Activated B cell treated with CpG ODN at 0.5 μM for 24 hours (primary cell): ENCODE data around the gene TOGARAM2. TPM values are rescaled to one million over a fixed set of nuclear protein-coding genes. Genes with fewer than 3 reads are reported as not detected.
A peak's percentile ranks its signal among the peaks of the same experiment; 100 is the strongest.

ENCODE experiments used
- ATAC-seq: fragments of 200-7000 bp; cut with Tn5 transposase; one replicate; pipeline ENCODE4 v1.10.0; 2021; ENCODE audit warnings: low read depth, mild to moderate bottlenecking, moderate library complexity
- CTCF ChIA-PET: fragments of 350-600 bp; sonication (Branson Sonifier 250); formaldehyde crosslinking; loops from one replicate; lab custom pipeline; 2021; ENCODE audit warnings: antibody characterized with exemption; lab: Charles Lee
- POLR2A ChIA-PET: fragments of 350-600 bp; sonication (Branson Sonifier 250); formaldehyde crosslinking; loops from one replicate; lab custom pipeline; 2021; ENCODE audit warnings: antibody characterized with exemption; lab: Charles Lee
- DNase-seq: peaks from one replicate; pipeline ENCODE4 v3.0.0; 2022
- H3K27ac Mint-ChIP-seq: one replicate; pipeline ENCODE4 v1.8.0; 2020; ENCODE audit warnings: mixed read lengths
- H3K27me3 Mint-ChIP-seq: one replicate; pipeline ENCODE4 v1.8.0; 2021; ENCODE audit warnings: mixed read lengths
- H3K36me3 Mint-ChIP-seq: one replicate; pipeline ENCODE4 v1.8.0; 2021; ENCODE audit warnings: low read depth, mixed read lengths
- H3K4me1 Mint-ChIP-seq: one replicate; pipeline ENCODE4 v1.8.0; 2021; ENCODE audit warnings: mixed read lengths
- H3K4me3 Mint-ChIP-seq: one replicate; pipeline ENCODE4 v1.8.0; 2020; ENCODE audit warnings: mild to moderate bottlenecking, mixed read lengths
- H3K9me3 Mint-ChIP-seq: one replicate; pipeline ENCODE4 v1.8.0; 2020; ENCODE audit warnings: mixed read lengths
- intact Hi-C: fragments of 100-400 bp; cut with micrococcal nuclease; formaldehyde crosslinking; loops from one replicate; pipeline ENCODE4 v1.15.1; 2024
- total RNA-seq: library from RNA; stranded (reverse); gene quantifications from 2 replicates; pipeline ENCODE4 v1.2.3, GENCODE V29; 2022
- TF ChIP-seq, protein P1 (sequence below): fragments of 200-600 bp; IDR thresholded peaks from one replicate; pipeline ENCODE4 v1.8.0; 2022; ENCODE audit warnings: antibody characterized with exemption, mild to moderate bottlenecking

Gene TOGARAM2
- total RNA-seq, 1 donor from 2014 or later: not detected

DNA sequence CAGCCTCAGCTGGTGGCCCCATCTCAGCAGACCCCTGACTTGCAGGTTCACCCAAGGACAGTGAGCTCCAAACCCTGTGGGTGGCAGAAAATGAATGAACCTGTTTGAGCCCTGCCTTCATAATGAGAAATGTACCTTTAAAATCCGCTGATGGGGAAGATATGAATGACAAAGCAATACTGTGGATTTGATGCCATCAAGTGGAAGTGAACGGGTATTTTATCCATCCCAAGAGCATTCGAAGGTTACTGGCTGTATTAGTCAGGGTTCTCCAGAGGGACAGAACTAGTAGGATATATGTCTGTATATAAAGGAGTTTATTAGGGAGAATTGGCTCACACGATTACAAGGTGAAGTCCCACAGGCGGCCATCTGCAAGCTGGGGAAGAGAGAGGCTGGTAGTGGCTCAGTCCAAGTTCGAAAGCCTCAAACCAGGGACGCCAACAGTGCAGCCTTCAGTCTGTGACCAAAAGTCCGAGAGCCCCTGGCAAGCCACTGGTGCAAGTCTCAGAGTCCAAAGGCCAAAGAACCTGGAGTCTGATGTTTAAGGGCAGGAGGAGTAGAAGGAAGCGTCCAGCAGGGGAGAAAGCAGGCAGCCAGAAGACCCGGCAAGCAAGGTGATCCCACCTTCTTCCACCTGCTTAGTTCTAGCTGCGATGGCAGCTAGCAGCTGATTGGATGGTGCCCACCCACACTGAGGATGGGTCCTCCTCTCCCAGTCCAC, 32.1 kb downstream of the TOGARAM2 start:
- no peak for ATAC-seq
- TF ChIP-seq, protein P1, sequence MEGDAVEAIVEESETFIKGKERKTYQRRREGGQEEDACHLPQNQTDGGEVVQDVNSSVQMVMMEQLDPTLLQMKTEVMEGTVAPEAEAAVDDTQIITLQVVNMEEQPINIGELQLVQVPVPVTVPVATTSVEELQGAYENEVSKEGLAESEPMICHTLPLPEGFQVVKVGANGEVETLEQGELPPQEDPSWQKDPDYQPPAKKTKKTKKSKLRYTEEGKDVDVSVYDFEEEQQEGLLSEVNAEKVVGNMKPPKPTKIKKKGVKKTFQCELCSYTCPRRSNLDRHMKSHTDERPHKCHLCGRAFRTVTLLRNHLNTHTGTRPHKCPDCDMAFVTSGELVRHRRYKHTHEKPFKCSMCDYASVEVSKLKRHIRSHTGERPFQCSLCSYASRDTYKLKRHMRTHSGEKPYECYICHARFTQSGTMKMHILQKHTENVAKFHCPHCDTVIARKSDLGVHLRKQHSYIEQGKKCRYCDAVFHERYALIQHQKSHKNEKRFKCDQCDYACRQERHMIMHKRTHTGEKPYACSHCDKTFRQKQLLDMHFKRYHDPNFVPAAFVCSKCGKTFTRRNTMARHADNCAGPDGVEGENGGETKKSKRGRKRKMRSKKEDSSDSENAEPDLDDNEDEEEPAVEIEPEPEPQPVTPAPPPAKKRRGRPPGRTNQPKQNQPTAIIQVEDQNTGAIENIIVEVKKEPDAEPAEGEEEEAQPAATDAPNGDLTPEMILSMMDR: no peak
- H3K9me3 Mint-ChIP-seq: no peaks in the 10 kb centered on the region
- H3K27ac Mint-ChIP-seq: no peak overlapping the region
- H3K36me3 Mint-ChIP-seq: no peaks in the 10 kb centered on the region
- H3K27me3 Mint-ChIP-seq: peaks cover 5% of the 10 kb centered on the region
- intact Hi-C loops: no loop called here
- peaks cover 51% of the 10 kb centered on the region for H3K4me1 Mint-ChIP-seq
- ChIA-PET CTCF (no interaction called here), POLR2A (no interaction called here)
- no peak for DNase-seq
- no peak overlapping the region for H3K4me3 Mint-ChIP-seq

DNA sequence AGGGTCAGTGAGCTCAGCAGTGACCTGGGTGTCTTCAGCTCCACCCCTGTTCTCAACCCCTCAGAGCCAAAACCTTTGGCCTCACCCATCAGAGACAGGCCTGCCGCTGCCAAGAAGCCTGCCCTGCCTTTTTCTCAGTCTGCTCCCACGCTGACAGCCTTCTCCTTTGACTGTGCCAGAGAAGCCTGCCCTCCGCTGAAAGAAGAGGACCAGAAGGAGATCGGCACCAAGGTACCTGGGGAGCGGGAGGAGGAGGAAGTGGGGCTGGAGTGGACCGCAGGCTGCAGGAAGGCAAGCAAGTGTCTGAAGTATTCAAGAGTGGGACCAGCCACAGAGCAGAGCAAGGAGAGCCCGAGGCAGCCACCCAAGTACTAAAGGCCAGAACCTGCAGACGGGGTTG, 33.2 kb downstream of the TOGARAM2 start:
- ChIA-PET POLR2A (interaction anchor here (0.6 kb wide), 1 partner anchor 13 kb away, joined by 9 read pairs; no protein-coding TSS in a partner anchor), CTCF (no interaction called here)
- Mint-ChIP-seq H3K9me3 (no peaks in the 10 kb centered on the region), H3K4me3 (peak overlapping the region; percentile 11), H3K36me3 (no peaks in the 10 kb centered on the region), H3K27ac (peak overlapping the region; percentile 41), H3K27me3 (peaks cover 4% of the 10 kb centered on the region), H3K4me1 (peaks cover 49% of the 10 kb centered on the region)
- DNase-seq (no peak), ATAC-seq (no peak)
- TF ChIP-seq, protein P1: no peak
- intact Hi-C loops: no loop called here

DNA sequence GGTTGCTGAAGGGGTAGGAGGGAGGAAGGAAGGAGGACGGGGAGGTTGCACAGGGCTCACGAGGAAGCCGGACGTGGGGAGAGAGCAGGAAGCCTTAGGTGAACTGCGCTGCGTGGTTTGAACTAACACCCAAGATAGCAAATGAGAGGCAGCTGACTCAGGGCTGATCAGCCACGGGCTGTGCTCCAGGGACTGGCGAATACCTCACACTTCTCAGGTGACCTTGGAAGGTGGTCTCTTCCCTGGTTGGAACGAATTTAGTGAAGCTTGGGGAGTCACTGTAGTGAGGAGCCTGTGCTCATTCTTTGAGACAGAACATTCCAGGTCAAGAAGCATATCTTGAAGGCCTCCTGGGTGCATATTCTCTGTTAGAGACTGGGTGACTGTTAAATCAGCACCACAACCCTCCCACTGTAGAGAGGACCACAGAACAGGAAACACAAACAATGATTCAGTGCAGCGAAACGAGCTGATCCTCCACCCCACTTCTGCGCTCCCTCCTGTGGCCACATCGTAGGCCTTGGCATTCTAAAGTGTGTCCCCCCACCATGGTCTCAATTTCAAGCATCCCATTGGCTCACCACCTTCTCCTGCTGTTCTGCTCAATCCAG, 33.8 kb downstream of the TOGARAM2 start:
- Mint-ChIP-seq H3K4me1 (peaks cover 49% of the 10 kb centered on the region), H3K27ac (peak overlapping the region; percentile 54), H3K36me3 (no peaks in the 10 kb centered on the region), H3K4me3 (peak overlapping the region; percentile 11), H3K9me3 (no peaks in the 10 kb centered on the region), H3K27me3 (peaks cover 4% of the 10 kb centered on the region)
- TF ChIP-seq, protein P1: no peak
- ATAC-seq (peak; percentile 45), DNase-seq (no peak)
- CTCF ChIA-PET: no interaction called here
- POLR2A ChIA-PET: no interaction called here
- intact Hi-C loops: no loop called here

DNA sequence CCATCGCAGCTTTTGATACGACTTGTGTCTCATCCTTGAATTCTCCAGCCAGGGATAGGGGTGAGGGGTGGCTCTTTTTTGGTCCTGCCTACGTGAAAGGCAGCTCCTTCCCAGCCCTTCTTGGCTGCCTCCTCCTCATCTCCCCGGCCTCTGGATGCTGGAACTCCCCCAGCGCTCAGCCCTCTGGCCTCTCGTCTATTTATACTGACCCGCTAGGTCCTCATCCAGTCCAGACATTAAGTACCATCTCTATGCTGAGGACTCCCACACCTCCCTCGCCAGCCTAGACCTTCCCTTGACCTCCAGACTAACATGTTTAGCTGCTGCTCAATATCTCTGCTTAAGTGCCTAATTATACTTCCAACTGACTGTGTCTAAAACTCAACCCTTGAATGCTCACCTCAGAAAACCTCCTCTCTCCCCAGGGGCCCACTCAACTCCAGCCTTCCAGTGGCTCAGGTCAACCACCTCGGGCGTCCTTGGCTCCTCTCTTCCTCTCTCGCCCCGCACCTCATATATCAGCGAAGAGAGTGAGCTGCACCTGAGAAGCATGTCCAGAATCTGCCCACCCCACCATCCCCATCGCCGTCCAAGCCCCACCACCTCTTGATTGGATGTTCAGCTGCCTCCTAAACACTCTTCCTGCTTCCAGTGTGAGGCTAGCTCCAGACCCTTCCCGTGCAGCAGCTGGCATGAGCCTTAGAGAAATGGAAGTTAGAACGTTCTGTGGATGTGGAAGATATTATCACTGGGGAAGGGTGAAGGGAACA, 34.8 kb downstream of the TOGARAM2 start:
- intact Hi-C loops: no loop called here
- no peak for ATAC-seq
- TF ChIP-seq, protein P1: no peak
- Mint-ChIP-seq H3K9me3 (no peaks in the 10 kb centered on the region), H3K4me3 (no peak overlapping the region), H3K36me3 (no peaks in the 10 kb centered on the region), H3K27ac (no peak overlapping the region), H3K4me1 (peaks cover 43% of the 10 kb centered on the region), H3K27me3 (peaks cover 4% of the 10 kb centered on the region)
- ChIA-PET POLR2A (no interaction called here), CTCF (no interaction called here)
- no peak for DNase-seq

DNA sequence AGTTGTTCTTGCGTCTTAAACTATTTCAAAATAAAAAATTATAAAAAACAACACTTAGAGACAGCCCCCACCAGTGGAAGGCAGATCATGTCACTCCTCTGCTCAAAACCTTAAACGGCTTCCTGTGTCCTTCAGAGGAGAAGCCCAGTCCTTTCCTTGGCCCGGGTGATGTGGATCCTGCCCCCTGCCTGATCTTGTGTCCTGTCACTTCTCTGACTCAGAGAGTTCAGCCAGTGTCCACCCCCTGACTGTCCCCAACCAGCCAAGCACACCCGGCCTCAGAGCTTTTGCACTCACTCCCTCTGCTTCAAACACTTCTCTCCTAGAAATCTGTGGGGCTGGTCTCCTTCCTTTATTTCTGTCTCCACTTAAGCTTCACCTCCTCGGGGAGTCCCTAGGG, 35.4 kb downstream of the TOGARAM2 start:
- intact Hi-C loops: no loop called here
- ChIA-PET CTCF (no interaction called here), POLR2A (no interaction called here)
- ATAC-seq: no peak
- Mint-ChIP-seq H3K4me3 (no peak overlapping the region), H3K9me3 (no peaks in the 10 kb centered on the region), H3K4me1 (peaks cover 37% of the 10 kb centered on the region), H3K27ac (no peak overlapping the region), H3K36me3 (no peaks in the 10 kb centered on the region), H3K27me3 (peaks cover 4% of the 10 kb centered on the region)
- no peak for DNase-seq
- TF ChIP-seq, protein P1: no peak
